Fibroblast of skin of scalp (primary cell): ENCODE results near the gene FAM110A. TPM values are rescaled to one million over a fixed set of nuclear protein-coding genes. Genes with fewer than 3 reads are reported as not detected.
"Not testable (repeated sequence)": the region's sequence is repeated elsewhere in the genome, so short reads cannot be mapped to it uniquely, and the experiment has no call there.

ENCODE experiments used
- DNase-seq: peaks from one replicate; pipeline ENCODE4 v3.0.0-alpha.2; 2013
- polyA plus RNA-seq, 2 experiments: library from polyadenylated mRNA; unstranded; fragments of 120-200 nt; gene quantifications; one replicate each; pipeline ENCODE4 v1.2.1, GENCODE V29; 2013; ENCODE audit not compliant: insufficient read length in 2 of 2

Gene FAM110A
- 3.5 TPM for polyA plus RNA-seq (2013, experiment 1 of 2; ENCODE audit: insufficient read length)
- 4.2 TPM for polyA plus RNA-seq (2013, experiment 2 of 2; ENCODE audit: insufficient read length)

GRCh38 chr20:833450-834150 lies at the start of gene FAM110A:
Gene FAM110A, plus strand, starts transcription at chr20:833715. Its CDS starts 11,090 bp downstream, at chr20:844805.
- peak; percentile 94 for DNase-seq

GRCh38 chr20:787825-788224 lies 45.7 kb upstream of the FAM110A start:
- DNase-seq, result no peak

GRCh38 chr20:791056-791455 lies 42.5 kb upstream of the FAM110A start:
- no peak for DNase-seq

- no peak for DNase-seq
Measured at GRCh38 chr20:792248-792647, 41.3 kb upstream of the FAM110A start.

- DNase-seq, result no peak
Measured at GRCh38 chr20:796921-797320, 36.6 kb upstream of the FAM110A start.

GRCh38 chr20:798746-799145 lies 34.8 kb upstream of the FAM110A start:
- not testable (repeated sequence) for DNase-seq

GRCh38 chr20:800026-800425 lies 33.5 kb upstream of the FAM110A start:
- DNase-seq, result not testable (repeated sequence)

- DNase-seq, result no peak
Measured at GRCh38 chr20:801678-802077, 31.8 kb upstream of the FAM110A start.

- DNase-seq, result no peak
Measured at GRCh38 chr20:805713-806112, 27.8 kb upstream of the FAM110A start.

- not testable (repeated sequence) for DNase-seq
Measured at GRCh38 chr20:811776-812434, 21.6 kb upstream of the FAM110A start.

- not testable (repeated sequence) for DNase-seq
Measured at GRCh38 chr20:812435-812814, 21.1 kb upstream of the FAM110A start.

- DNase-seq, result no peak
Measured at GRCh38 chr20:813390-813789, 20.1 kb upstream of the FAM110A start.

GRCh38 chr20:815226-815625 lies 18.3 kb upstream of the FAM110A start:
- no peak for DNase-seq

- peak; percentile 56 for DNase-seq
Measured at GRCh38 chr20:815914-816606, 17.5 kb upstream of the FAM110A start.

GRCh38 chr20:818001-818664 lies 15.4 kb upstream of the FAM110A start:
- DNase-seq, result no peak

- DNase-seq, result no peak
Measured at GRCh38 chr20:819680-820322, 13.7 kb upstream of the FAM110A start.

- no peak for DNase-seq
Measured at GRCh38 chr20:820323-820953, 13.1 kb upstream of the FAM110A start.

- no peak for DNase-seq
Measured at GRCh38 chr20:821046-821730, 12.3 kb upstream of the FAM110A start.

- DNase-seq, result no peak
Measured at GRCh38 chr20:821731-822065, 11.8 kb upstream of the FAM110A start.

GRCh38 chr20:822651-823573 lies 10.6 kb upstream of the FAM110A start:
- no peak for DNase-seq
